ENCODE results near the gene TAPT1. TPM values are rescaled to one million over a fixed set of nuclear protein-coding genes. Genes with fewer than 3 reads are reported as not detected.

The TAPT1 gene
- total and polyA plus RNA-seq, 4 donors = 7.0 to 56.8 (median 35.7) TPM

DNA sequence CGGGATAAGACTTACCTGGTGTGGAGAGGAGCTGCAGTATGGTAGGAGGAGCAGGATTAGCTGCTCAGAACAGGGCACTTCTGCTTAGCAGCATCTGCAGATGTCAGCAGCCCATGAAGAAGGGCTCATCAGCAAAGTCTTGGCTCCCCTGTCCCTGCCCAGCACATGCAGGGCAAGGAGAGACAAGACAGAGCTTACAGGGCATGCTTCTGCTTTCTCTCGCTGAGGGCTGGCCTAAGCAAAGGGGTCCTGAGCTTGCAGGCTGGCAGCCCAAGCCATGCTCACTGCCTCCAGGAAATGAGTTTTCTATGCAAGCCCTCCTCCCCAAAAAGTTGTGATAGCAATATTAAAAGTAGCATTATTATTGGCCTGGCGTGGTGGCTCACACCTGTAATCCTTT, 39.5 kb upstream of the TAPT1 start:
- no peaks in the 10 kb centered on the region for H3K9me3 ChIP-seq (ENCODE audit: control insufficient read depth, low read length)
- H3K36me3 ChIP-seq (ENCODE audit: control insufficient read depth in 1 of 2, insufficient read depth in 2 of 2, low read length in 1 of 2) = no peaks in the 10 kb centered on the region
- no peaks in the 10 kb centered on the region for H3K27me3 ChIP-seq (ENCODE audit: control insufficient read depth in 1 of 2, insufficient read depth in 2 of 2, low read length in 1 of 2)
- intact Hi-C loops (cut with DNase I) = loop anchor here (2.0 to 10.0 kb wide), 5 partner anchors 69 to 461 kb away; no protein-coding TSS in a partner anchor
- no peak overlapping the region for H3K4me3 ChIP-seq (ENCODE audit: low read length in 2 of 2)
- peaks cover 2 to 4% of the 10 kb centered on the region in 2 donors for H3K4me1 ChIP-seq (ENCODE audit: control insufficient read depth in 1 of 2, insufficient read depth in 2 of 2, low read length in 2 of 2)
- DNase-seq (no peak), ATAC-seq (ENCODE audit: low FRiP score) (no peak)
- no peak overlapping the region for H3K27ac ChIP-seq (ENCODE audit: low read depth in 1 of 2, low read length in 2 of 2)
- WGBS, 2 donors = 92 to 93% methylated on average over 3 of the region's 3 CpGs

DNA sequence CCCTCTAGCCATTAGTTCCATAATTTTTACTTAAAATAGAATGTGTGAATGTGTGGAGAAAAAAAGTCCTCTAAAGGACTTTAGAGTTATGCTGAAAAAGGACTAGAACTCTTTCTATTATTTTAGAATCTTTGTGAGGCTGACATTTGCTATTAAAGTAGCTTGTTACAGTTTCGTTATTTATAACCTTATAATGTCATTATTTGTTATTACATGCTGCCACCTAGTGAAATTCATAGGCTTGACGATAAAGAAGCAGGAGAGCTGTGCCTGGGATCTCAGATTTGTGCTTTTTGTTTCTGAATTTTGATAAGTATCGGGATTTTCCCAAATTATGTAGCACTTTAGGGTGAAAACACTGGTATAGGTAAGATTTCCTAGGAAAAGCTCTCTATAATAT, 38.5 kb upstream of the TAPT1 start:
- H3K4me3 ChIP-seq (ENCODE audit: low read length in 2 of 2) = no peak overlapping the region
- intact Hi-C loops (cut with DNase I) = loop anchor here (2.0 to 10.0 kb wide), 5 partner anchors 67 to 460 kb away; no protein-coding TSS in a partner anchor
- no peaks in the 10 kb centered on the region for H3K36me3 ChIP-seq (ENCODE audit: control insufficient read depth in 1 of 2, insufficient read depth in 2 of 2, low read length in 1 of 2)
- no peaks in the 10 kb centered on the region for H3K27me3 ChIP-seq (ENCODE audit: control insufficient read depth in 1 of 2, insufficient read depth in 2 of 2, low read length in 1 of 2)
- ATAC-seq (ENCODE audit: low FRiP score) = no peak
- no peak overlapping the region for H3K27ac ChIP-seq (ENCODE audit: low read depth in 1 of 2, low read length in 2 of 2)
- no peak for DNase-seq
- 5 to 11% methylated on average over 3 of the region's 3 CpGs for WGBS, 2 donors
- H3K9me3 ChIP-seq (ENCODE audit: control insufficient read depth, low read length) = no peaks in the 10 kb centered on the region
- peaks cover 2 to 4% of the 10 kb centered on the region in 2 donors for H3K4me1 ChIP-seq (ENCODE audit: control insufficient read depth in 1 of 2, insufficient read depth in 2 of 2, low read length in 2 of 2)

DNA sequence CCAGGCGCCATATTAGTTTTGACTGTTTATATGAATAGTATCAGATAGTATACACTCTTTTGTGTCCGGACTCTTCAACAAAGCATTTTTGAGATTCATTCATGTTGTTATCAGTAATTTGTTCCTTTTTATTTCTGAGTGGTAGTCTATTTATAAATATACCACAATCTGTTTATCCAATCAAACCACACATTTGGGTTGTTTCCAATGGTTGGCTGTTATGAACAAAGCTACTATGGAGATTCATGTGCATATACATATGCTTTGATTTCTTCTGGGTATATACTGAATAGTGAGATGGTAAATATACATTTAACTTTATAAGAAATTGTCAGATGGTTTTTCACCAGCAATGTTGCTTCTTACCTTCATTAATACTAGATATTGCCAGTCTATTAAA, 36.8 kb upstream of the TAPT1 start:
- Histone ChIP-seq H3K27ac (ENCODE audit: low read depth in 1 of 2, low read length in 2 of 2) (no peak overlapping the region), H3K4me1 (ENCODE audit: control insufficient read depth in 1 of 2, insufficient read depth in 2 of 2, low read length in 2 of 2) (no peaks in the 10 kb centered on the region), H3K9me3 (ENCODE audit: control insufficient read depth, low read length) (no peaks in the 10 kb centered on the region), H3K27me3 (ENCODE audit: control insufficient read depth in 1 of 2, insufficient read depth in 2 of 2, low read length in 1 of 2) (no peaks in the 10 kb centered on the region), H3K36me3 (ENCODE audit: control insufficient read depth in 1 of 2, insufficient read depth in 2 of 2, low read length in 1 of 2) (no peaks in the 10 kb centered on the region), H3K4me3 (ENCODE audit: low read length in 2 of 2) (no peak overlapping the region)
- no peak for ATAC-seq (ENCODE audit: low FRiP score)
- WGBS, 2 donors = 95 to 96% methylated on average over 2 of the region's 2 CpGs
- DNase-seq = no peak
- intact Hi-C loops (cut with DNase I) = loop anchor here in 1 of 2 donors (10.0 kb wide), 1 partner anchor 458 kb away; no protein-coding TSS in a partner anchor

DNA sequence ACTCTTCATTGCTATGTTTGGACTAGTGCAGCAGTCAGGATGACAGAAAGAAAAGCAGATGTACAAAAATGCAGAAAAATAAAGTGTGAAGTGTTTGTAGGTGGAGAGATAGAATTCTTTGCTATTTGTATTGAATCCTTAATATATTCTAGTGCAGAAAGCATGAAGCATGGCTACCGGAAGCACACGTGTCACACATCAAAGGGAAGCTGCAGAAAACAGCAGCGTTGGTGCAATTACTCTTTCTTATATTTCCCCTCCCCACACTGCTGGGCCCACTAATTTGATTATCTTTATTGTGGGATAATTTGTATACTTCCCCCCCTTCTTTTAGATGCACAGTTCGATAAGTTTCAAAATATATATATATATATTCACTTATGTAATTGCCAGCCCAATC, 35.9 kb upstream of the TAPT1 start:
- ATAC-seq (ENCODE audit: low FRiP score) (no peak), DNase-seq (no peak)
- Histone ChIP-seq H3K27me3 (ENCODE audit: control insufficient read depth in 1 of 2, insufficient read depth in 2 of 2, low read length in 1 of 2) (no peaks in the 10 kb centered on the region), H3K27ac (ENCODE audit: low read depth in 1 of 2, low read length in 2 of 2) (no peak overlapping the region), H3K9me3 (ENCODE audit: control insufficient read depth, low read length) (no peaks in the 10 kb centered on the region), H3K36me3 (ENCODE audit: control insufficient read depth in 1 of 2, insufficient read depth in 2 of 2, low read length in 1 of 2) (no peaks in the 10 kb centered on the region), H3K4me3 (ENCODE audit: low read length in 2 of 2) (no peak overlapping the region), H3K4me1 (ENCODE audit: control insufficient read depth in 1 of 2, insufficient read depth in 2 of 2, low read length in 2 of 2) (no peaks in the 10 kb centered on the region)
- intact Hi-C loops (cut with DNase I) = loop anchor here in 1 of 2 donors (10.0 kb wide), 1 partner anchor 457 kb away; no protein-coding TSS in a partner anchor
- 88 to 90% methylated on average over 4 of the region's 4 CpGs for WGBS, 2 donors

DNA sequence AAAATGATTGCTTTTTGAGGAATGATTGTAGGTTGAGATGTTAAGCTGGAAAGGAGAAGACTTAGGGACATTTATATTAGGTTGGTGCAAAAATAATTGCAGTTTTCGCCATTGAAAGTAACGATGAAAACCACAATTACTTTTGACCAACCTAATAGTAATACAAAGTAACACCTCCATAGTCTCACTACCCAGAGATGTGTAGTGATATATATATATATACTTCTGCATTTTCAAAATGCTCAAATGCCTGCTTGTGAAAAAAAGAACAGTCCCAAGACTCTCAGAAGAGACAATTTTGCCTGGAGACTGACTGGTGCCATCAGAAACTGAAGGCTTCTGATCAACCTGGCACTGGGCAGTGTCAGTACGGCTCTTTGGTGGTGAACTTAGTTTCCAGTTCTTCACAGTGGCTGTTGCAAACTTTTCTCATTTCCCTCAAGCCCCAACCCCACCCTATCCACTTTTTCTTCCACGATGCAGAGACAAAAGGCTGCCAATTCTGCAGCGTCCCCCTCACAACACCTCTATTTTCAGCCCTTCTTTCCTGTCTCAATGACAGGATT, 35.1 kb upstream of the TAPT1 start:
- ATAC-seq (ENCODE audit: low FRiP score) = no peak
- 94 to 95% methylated on average over 5 of the region's 5 CpGs for WGBS, 2 donors
- Histone ChIP-seq H3K4me1 (ENCODE audit: control insufficient read depth in 1 of 2, insufficient read depth in 2 of 2, low read length in 2 of 2) (no peaks in the 10 kb centered on the region), H3K27ac (ENCODE audit: low read depth in 1 of 2, low read length in 2 of 2) (no peak overlapping the region), H3K36me3 (ENCODE audit: control insufficient read depth in 1 of 2, insufficient read depth in 2 of 2, low read length in 1 of 2) (no peaks in the 10 kb centered on the region), H3K4me3 (ENCODE audit: low read length in 2 of 2) (no peak overlapping the region), H3K27me3 (ENCODE audit: control insufficient read depth in 1 of 2, insufficient read depth in 2 of 2, low read length in 1 of 2) (no peaks in the 10 kb centered on the region), H3K9me3 (ENCODE audit: control insufficient read depth, low read length) (no peaks in the 10 kb centered on the region)
- DNase-seq = no peak
- intact Hi-C loops (cut with DNase I) = loop anchor here in 1 of 2 donors (10.0 kb wide), 1 partner anchor 457 kb away; no protein-coding TSS in a partner anchor

DNA sequence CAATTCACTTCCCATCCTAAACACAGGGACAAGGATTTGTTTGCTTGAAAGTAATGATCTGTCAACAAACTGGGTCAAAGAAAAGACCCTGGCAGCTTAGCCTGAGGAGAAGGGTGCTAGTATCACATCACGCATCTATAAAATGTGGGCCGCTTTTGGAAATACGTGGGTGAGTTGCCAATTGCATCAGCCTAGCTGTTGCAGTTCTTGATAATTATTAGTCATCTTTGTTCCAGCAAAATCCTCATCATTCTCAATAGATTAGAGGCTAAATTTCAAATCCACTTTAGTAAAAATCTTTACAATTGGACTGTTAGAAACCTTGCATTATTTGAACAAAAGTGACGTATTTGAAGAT, 33.6 kb upstream of the TAPT1 start:
- H3K27ac ChIP-seq (ENCODE audit: low read depth in 1 of 2, low read length in 2 of 2) = no peak overlapping the region
- H3K9me3 ChIP-seq (ENCODE audit: control insufficient read depth, low read length) = no peaks in the 10 kb centered on the region
- H3K4me3 ChIP-seq (ENCODE audit: low read length in 2 of 2) = no peak overlapping the region
- ATAC-seq (ENCODE audit: low FRiP score) (no peak), DNase-seq (no peak)
- H3K4me1 ChIP-seq (ENCODE audit: control insufficient read depth in 1 of 2, insufficient read depth in 2 of 2, low read length in 2 of 2) = no peaks in the 10 kb centered on the region
- H3K36me3 ChIP-seq (ENCODE audit: control insufficient read depth in 1 of 2, insufficient read depth in 2 of 2, low read length in 1 of 2) = no peaks in the 10 kb centered on the region
- intact Hi-C loops (cut with DNase I) = loop anchor here in 1 of 2 donors (10.0 kb wide), 1 partner anchor 455 kb away; no protein-coding TSS in a partner anchor
- no peaks in the 10 kb centered on the region for H3K27me3 ChIP-seq (ENCODE audit: control insufficient read depth in 1 of 2, insufficient read depth in 2 of 2, low read length in 1 of 2)
- 85 to 91% methylated on average over 4 of the region's 4 CpGs for WGBS, 2 donors

DNA sequence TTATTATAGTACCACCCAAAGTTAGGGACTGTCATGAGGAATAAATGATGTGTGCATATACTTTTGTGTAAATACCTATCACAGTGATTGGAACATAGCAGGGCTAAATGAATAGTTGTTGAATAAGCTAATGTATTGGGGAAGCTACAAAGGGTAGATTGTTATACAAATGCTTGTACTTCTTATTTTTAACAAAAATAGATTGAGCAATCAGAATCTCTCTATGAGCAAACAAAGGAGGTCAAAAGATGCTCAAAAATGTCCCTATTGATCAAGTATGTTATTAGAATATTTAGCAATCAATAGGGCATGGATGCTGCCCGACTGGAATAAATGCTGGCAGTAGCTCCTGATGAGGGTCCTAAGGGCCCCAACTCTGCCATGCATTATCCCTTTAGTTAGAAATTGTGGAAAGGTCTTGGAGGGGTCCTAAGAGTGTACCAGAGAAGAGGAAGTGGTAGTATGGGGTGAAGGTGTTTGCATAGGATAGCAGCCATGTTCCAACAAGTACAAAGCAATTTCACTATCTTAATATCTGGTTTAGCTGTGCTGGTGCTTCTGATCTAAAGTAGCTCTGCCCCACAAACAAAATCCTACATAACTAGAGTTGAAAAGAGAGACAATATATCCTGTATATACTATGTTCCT, 33.1 kb upstream of the TAPT1 start:
- no peak for ATAC-seq (ENCODE audit: low FRiP score)
- H3K4me3 ChIP-seq (ENCODE audit: low read length in 2 of 2) = no peak overlapping the region
- WGBS, 2 donors = 94 to 97% methylated on average over 1 of the region's 1 CpG
- intact Hi-C loops (cut with DNase I) = no loop called here
- H3K27me3 ChIP-seq (ENCODE audit: control insufficient read depth in 1 of 2, insufficient read depth in 2 of 2, low read length in 1 of 2) = no peaks in the 10 kb centered on the region
- no peaks in the 10 kb centered on the region for H3K4me1 ChIP-seq (ENCODE audit: control insufficient read depth in 1 of 2, insufficient read depth in 2 of 2, low read length in 2 of 2)
- DNase-seq = no peak
- no peaks in the 10 kb centered on the region for H3K36me3 ChIP-seq (ENCODE audit: control insufficient read depth in 1 of 2, insufficient read depth in 2 of 2, low read length in 1 of 2)
- H3K27ac ChIP-seq (ENCODE audit: low read depth in 1 of 2, low read length in 2 of 2) = no peak overlapping the region
- H3K9me3 ChIP-seq (ENCODE audit: control insufficient read depth, low read length) = no peaks in the 10 kb centered on the region

DNA sequence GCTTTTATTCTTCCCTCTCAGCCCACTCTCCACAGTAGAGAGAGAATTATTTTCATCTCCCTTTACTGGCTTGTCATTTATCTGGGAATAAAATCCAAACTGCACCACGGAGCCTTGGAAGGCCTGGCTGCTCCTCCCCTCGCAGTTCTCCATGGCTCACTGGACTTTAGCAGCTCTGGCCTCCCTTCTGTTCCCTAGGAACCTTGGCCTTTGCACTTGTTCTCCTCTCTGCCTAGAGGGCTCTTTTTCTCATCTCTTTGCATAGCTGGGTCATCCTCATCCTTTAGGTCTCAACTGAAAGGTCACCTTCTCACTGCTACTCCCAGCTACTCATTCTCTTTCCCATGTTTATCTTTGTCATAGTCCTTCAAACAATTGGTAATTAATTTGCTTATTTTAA, 31.3 kb upstream of the TAPT1 start:
- Histone ChIP-seq H3K36me3 (ENCODE audit: control insufficient read depth in 1 of 2, insufficient read depth in 2 of 2, low read length in 1 of 2) (no peaks in the 10 kb centered on the region), H3K4me1 (ENCODE audit: control insufficient read depth in 1 of 2, insufficient read depth in 2 of 2, low read length in 2 of 2) (no peaks in the 10 kb centered on the region), H3K4me3 (ENCODE audit: low read length in 2 of 2) (no peak overlapping the region), H3K9me3 (ENCODE audit: control insufficient read depth, low read length) (no peaks in the 10 kb centered on the region), H3K27me3 (ENCODE audit: control insufficient read depth in 1 of 2, insufficient read depth in 2 of 2, low read length in 1 of 2) (no peaks in the 10 kb centered on the region), H3K27ac (ENCODE audit: low read depth in 1 of 2, low read length in 2 of 2) (no peak overlapping the region)
- 92 to 93% methylated on average over 2 of the region's 2 CpGs for WGBS, 2 donors
- DNase-seq = no peak
- intact Hi-C loops (cut with DNase I) = no loop called here
- ATAC-seq (ENCODE audit: low FRiP score) = no peak

DNA sequence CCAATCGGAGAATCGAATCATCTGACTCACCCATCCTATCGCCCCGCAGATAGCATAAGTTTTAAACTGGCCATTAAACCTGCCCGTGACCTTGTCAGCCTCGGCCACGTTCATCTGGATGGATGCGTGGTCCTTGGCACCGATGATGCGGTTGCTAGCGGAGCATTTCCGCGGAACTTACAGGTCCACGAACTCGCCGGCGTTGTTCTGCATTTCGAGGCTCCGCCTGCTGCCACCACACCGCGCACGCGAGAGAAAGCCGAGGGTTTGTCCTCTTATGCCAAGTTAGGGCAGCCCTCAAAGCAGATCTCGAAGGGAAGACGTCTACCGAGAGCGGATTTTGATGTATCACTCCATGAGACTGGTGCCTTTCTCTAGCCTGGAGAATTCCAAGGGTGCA, 30.1 kb upstream of the TAPT1 start:
- WGBS, 2 donors = 98% methylated on average over 28 of the region's 28 CpGs
- intact Hi-C loops (cut with DNase I) = no loop called here

More for the DNA sequence above, 30.1 kb upstream of the TAPT1 start:
- H3K27ac ChIP-seq (ENCODE audit: low read depth in 1 of 2, low read length in 2 of 2) = no peak overlapping the region
- no peaks in the 10 kb centered on the region for H3K9me3 ChIP-seq (ENCODE audit: control insufficient read depth, low read length)
- DNase-seq = no peak
- no peaks in the 10 kb centered on the region for H3K27me3 ChIP-seq (ENCODE audit: control insufficient read depth in 1 of 2, insufficient read depth in 2 of 2, low read length in 1 of 2)
- no peak overlapping the region for H3K4me3 ChIP-seq (ENCODE audit: low read length in 2 of 2)
- H3K36me3 ChIP-seq (ENCODE audit: control insufficient read depth in 1 of 2, insufficient read depth in 2 of 2, low read length in 1 of 2) = no peaks in the 10 kb centered on the region
- no peak for ATAC-seq (ENCODE audit: low FRiP score)
- H3K4me1 ChIP-seq (ENCODE audit: control insufficient read depth in 1 of 2, insufficient read depth in 2 of 2, low read length in 2 of 2) = no peaks in the 10 kb centered on the region

Data from aorta (tissue), 5 donors.